Panc1 (cell line): ENCODE results near the gene LRRFIP2.
"Not testable (repeated sequence)": the region's sequence is repeated elsewhere in the genome, so short reads cannot be mapped to it uniquely, and the experiment has no call there.

ENCODE experiments used
- CTCF ChIP-seq: fragments of 450-650 bp; IDR thresholded peaks from 2 replicates; pipeline ENCODE4 v1.5.1; 2017; ENCODE audit warnings: mild to moderate bottlenecking
- POLR2AphosphoS5 ChIP-seq: IDR thresholded peaks from 2 replicates; pipeline ENCODE4 v1.6.1; 2012; ENCODE audit warnings: mild to moderate bottlenecking, low read depth, low read length, moderate library complexity
- TCF7L2 ChIP-seq: IDR thresholded peaks from 2 replicates; pipeline ENCODE4 v1.6.1; 2011; ENCODE audit warnings: mild to moderate bottlenecking, low read depth, low read length, inconsistent platforms

- TF ChIP-seq CTCF, POLR2AphosphoS5, TCF7L2: not testable (repeated sequence)
Observed at GRCh38 chr3:37042712-37043111, 131.7 kb downstream of the LRRFIP2 start.
